Ramos (cell line): ENCODE data around the gene KLHL26.

Source experiments
- in situ Hi-C: fragments of 300-500 bp; cut with MboI; formaldehyde crosslinking; loops from one replicate; pipeline ENCODE4 v1.14.3; 2022; ENCODE audit warnings: low sequenced_read_pairs; ENCODE audit not compliant: unreplicated experiment

KLHL26 gene

DNA sequence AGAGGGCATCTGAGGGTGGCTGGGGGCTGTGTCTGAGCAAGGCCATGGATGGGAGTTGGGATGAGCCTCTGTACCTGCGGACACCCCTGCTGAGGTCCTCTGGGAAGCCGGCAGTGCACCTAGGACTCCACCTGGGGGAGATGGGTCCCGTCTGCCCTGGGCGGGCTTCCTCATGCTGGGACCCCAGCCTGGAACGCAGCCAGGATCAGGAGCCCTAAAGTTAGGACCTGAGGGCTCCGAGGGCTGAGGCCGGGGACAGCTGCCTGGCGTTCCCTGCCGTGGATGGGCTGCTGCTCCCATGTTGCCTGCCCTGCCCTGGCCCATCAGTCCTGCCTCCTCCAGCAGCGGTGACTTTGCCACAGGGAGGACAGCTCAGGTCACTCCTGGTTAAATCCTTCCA, 72.7 kb downstream of the KLHL26 start:
- in situ Hi-C loops = no loop called here

DNA sequence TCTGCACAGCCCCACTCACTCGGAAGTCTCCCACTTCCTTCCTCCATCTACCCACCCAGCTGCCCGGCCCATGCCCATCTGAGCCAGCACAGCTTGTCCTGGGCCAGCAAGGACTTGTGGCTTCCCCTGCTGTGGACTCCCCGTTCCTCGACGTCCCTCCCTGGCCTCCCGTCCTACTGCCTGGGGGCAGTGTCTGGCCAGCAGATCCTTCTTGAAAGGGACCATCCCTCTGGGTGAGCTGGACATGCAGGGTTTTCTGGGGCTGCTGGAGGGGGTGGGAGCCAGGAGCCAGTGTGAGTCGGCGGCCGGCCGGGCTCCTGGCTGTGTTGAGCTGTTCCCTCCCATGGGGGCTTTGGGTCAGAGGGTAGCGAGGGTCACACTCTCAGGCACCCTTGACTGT, 73.4 kb downstream of the KLHL26 start:
- in situ Hi-C loops = no loop called here

DNA sequence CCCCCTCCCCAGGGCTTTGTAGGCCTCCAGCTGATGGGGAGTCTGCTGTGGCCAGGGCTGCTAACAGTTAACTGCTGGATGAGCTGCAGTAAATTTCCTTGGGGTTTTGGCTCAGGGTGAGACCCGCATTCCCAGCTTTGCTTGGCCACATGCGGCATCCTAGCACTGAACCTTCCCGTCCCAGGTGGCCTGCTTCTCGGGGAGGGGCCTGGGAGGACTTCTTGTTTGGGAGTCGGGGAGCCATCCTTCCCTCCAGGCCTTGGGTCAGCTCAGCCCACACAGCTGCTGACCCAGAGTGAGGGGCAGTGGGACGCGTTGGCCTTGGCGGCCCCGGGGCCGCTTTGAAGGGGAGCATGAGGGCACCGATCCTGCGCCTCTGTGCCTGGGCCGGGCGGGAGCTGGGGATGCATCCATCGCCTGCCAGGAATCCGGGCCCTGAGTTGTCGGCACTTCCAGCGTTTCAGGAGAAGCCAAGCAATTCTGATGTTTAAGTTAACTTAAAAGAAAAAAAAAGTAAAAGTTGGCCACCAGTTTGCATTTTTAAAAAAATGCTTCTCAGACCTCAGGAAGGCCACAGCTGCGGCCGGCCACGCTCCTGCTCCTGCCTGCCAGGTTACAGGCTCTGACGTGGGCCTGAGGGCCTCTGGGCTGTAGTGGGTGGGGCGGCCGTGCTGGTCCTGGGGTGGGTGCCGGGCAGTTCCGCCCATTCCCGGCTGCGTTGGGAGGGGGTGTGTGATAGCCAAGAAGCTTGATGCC, 74.3 kb downstream of the KLHL26 start:
- in situ Hi-C loops = no loop called here

DNA sequence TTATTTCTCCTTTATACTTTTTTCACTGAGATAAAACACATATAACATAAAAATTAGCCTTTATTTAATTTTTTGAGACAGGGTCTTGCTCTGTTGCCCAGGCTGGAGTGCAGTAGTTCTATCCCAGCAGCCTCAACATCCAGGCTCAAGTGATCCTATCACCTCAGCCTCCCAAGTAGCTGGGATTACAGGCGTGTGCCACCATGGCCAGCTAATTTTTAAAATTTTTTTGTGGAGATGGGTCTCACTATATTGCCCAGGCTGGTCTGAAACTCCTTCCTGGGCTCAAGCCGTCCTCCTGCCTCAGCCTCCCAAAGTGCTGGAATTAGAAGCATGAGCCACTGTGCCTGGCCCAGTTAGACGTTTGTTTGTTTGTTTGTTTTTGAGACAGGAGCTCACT, 75.1 kb downstream of the KLHL26 start:
- in situ Hi-C loops = no loop called here

DNA sequence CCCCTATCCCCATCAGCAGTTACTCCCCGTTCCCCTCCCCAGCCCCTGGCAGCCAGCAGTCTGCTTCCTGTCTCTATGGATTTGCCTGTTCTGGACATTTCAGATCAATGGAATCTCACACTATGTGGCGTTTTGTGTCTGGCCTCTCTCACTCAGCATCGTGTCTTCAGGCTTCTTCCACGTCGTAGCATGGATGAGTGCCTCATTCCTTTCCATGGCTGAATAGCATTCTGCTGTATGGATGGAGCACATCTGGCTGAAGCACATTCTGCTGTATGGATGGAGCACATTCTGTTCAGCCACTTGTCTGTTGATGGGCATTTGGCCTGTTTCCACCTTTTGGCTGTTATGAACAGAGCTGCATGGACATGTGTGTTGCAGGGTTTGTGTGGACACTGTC, 76.2 kb downstream of the KLHL26 start:
- in situ Hi-C loops = no loop called here

DNA sequence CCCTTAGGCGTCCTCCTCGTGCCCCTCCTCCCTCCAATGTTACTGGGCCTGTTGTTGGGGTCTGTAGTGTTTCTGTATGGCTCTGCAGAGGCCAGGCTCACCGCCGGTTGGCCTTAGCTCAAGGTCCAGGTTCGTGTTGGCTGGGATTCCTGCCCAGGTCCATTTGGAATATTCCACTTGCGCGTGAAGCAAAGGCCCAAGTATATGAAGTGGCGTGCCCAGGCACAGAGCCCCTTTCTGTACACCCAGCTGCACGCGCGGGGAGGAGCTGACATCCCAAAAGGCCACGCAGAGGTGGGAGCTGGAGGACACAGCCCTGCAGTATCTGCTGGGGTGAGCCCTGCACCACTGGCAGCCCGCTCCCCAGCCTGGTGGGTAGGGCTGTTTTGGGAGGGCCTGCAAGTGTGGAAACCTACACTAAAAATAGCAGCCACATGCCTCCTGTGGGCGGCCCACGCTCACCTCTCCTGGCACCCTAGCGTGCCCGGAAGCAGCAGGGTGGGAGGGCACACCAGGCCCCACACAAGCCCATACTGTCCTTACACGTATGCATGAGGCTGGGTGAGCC, 76.8 kb downstream of the KLHL26 start:
- in situ Hi-C loops = no loop called here

DNA sequence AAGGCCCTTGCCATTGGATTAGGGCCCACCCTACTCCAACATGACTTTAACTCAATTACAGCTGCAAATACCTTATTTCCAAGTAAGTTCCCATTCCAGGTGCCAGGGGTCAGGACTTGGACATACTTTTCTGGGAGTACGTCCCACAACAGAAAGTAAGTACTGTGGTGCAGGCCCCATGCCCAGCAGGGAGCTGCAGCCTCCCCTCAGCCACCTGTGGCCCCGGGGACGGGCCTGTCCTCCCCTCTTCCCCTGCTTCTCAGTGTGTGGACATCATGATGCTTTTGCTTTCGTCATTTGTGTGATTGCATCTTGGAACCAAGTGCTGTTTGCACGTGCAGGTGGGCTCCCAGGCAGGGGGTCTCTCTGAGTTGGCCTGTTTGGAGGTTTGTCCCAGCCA, 78.6 kb downstream of the KLHL26 start:
- in situ Hi-C loops = no loop called here

DNA sequence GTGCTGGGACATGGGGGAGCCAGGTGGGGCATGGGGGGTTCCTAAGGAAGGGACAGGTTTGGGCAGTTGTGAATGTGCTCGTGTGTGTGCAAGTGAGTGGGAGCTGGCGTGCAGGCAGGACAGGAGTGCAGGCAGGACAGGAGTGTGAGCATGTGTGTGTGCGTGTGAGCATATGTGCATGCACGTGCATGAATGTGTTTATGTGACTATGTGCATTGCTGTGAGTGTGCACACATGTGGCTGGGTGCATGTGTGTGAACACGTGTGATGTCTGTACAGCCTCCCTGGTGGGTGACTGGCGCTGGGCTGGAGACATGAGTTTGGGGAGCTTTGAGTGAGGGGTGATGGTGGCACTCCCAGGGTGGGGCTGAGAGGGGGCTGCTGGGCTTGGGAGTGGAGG, 80.0 kb downstream of the KLHL26 start:
- in situ Hi-C loops = no loop called here

DNA sequence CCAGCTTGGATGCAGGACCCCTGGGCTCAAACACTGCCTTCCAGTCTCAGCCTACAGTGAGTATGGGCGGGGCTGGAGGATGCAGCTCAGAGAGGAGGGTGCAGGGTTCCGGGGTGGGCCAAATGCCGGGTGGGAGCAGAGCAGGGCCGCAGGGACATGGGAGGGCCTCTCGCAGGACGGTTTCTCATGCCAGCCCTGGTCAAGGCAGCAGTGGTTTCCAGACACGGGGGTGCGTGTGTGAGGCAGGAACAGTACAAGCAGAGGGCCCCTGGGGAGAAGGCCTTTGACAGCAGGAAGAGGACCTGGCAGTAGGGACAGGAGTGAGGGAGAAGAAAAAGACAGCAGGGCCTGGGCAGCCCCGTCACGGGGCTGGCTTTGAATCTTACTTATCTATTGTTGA, 80.8 kb downstream of the KLHL26 start:
- in situ Hi-C loops = no loop called here

DNA sequence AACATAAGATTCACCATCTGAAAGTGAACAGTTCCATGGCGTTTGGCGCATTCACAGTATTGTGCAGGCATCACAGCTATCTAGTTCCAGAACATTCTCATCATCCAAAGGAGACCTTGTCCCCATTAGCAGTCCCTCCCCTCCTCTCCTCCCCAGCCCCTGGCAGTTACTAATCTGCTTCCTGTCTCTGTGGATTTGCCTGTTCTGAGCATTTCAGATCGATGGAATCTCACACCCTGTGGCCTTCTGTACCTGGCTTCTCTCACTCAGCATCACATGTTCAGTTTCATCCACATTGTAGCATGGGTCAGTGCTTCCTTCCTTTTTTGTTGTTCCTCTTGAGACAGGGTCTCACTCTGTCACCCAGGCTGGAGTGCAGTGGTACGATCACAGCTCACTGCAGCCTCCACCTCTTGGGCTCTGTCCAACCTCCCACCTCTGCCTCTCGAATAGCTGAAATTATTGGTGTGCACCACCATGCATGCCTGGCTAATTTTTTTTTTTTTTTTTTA, 81.2 kb downstream of the KLHL26 start:
- in situ Hi-C loops = no loop called here

DNA sequence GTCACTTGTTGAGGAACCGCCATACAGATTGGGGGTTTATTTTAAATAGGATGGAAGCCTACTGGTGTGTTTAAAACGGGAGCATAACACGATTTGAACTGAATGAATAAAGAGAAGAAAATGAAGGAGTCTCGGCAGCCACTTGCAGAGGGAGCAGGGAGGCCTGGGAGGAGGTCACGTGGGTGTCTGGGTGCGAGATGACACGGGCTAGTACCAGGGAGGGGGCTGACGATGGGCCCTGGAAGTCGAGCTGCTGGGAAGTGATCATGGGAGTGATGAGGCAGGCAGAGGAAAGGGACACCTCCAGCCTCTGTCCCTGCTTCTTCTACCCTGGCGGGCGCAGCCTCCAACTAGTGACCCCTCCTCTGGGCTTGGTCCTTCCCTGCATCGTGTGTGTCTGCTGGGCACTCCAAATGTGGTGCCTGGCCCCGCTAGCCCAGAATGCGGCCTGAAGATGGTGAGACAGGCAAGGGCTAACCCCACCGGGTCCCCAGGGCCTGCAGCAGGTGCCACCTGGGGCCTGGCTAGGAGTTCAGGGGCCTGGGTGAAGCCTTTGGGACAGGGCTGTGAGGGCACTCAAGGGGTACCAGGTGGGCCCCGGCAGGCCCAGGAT, 82.1 kb downstream of the KLHL26 start:
- in situ Hi-C loops = no loop called here

DNA sequence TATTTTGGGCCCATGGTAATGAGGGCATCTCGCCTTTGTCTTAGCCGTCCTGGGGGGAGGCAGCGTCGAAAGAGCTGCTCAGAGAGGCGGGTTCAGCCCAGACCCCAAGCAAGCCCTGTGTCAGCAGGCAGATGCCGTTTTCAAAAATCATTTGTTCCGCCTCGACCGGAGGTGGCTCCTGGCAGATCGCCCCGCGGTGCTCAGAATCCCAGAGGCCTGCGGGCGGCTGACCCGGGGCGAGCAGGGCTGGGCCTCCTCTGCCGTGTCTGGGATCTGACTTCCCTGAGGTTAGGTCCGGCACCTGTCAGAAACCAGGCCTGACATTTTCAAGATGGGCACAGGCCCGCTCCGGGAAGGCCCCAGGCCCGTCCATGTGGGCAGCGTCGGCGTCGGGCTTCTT, 82.7 kb downstream of the KLHL26 start:
- in situ Hi-C loops = no loop called here
